Effector CD8-positive, alpha-beta T cell (primary cell): ENCODE results near the gene ABCC6.
"Not testable (repeated sequence)": the region's sequence is repeated elsewhere in the genome, so short reads cannot be mapped to it uniquely, and the experiment has no call there.

Experiments used
- DNase-seq: peaks from one replicate; lab custom pipeline; 2025; lab: John Stamatoyannopoulos, UW

The ABCC6 gene

DNA sequence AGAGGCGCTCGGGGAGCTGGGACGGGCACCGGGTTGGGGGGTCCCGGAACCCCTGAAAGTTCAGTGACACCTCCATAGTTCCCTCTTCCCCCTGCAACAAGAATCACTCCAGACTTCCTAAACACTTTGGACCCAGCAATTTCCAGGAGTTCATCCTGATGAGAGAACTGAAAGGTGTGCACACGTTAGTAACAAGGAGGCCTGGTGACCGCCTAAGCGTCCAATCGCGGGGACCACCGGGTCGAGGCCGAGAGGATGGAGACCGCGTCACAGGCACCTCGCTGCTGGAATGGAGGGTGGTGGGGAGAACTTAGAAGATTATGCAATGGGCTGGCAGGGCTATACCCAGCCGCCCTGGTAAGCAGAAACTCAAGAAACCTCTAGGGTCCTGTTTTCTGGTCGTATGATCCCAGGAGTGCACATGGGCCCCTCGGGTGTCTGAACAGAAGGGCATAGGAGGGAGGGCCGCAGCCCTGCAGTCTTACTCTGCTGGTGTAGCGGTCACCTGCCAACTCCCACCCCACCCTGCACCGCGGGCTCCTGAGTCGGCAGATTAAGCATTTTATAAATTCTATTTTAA, 458 bp upstream of the ABCC6 start:
- not testable (repeated sequence) for DNase-seq

- DNase-seq = not testable (repeated sequence)
These were observed 1.9 kb downstream of the ABCC6 start for GRCh38 chr16:16221382-16221781.

DNA sequence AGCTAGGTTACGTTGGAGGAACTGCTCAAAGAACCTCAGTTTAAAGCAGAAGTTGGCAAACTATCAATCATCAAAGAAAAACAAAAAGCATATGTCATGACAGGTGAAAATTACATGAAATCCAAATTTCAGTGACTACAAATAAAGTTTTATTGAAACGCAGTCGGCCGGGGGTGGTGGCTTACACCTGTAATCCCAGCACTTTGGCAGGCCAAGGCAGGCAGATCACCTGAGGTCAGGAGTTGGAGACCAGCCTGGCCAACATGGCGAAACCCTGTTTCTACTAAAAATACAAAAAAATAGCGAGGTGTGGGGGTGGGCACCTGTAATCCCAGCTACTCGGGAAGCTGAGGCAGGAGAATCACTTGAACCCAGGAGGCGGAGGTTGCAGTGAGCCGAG, 2.8 kb downstream of the ABCC6 start:
- not testable (repeated sequence) for DNase-seq

DNA sequence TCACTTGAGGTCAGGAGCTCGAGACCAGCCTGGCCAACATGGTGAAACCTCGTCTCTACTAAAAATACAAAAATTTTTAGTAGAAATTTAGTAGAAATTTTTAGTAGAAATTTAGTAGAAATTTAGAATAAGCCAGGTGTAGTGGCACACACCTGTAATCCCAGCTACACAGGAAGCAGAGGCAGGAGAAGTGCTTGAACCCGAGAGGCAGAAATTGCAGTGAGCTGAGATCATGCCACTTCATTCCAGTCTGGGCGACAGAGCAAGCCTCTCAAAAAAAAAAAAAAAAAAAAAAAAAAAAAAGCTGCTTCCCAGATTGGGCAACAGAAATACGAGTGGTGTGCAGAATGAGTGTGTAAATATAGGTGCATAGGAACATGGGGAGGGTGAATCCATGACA, 4.5 kb downstream of the ABCC6 start:
- not testable (repeated sequence) for DNase-seq

GRCh38 chr16:16218349-16218748, 4.9 kb downstream of the ABCC6 start:
- DNase-seq = not testable (repeated sequence)

- not testable (repeated sequence) for DNase-seq
These were observed 9.4 kb downstream of the ABCC6 start for GRCh38 chr16:16213863-16214293.

- DNase-seq = not testable (repeated sequence)
These were observed 11.9 kb downstream of the ABCC6 start for GRCh38 chr16:16211404-16211803.

- not testable (repeated sequence) for DNase-seq
These were observed 14.8 kb downstream of the ABCC6 start for GRCh38 chr16:16208461-16208860.

GRCh38 chr16:16207787-16208334, 15.4 kb downstream of the ABCC6 start:
- DNase-seq = not testable (repeated sequence)

GRCh38 chr16:16207097-16207786, 16.1 kb downstream of the ABCC6 start:
- not testable (repeated sequence) for DNase-seq

- DNase-seq = not testable (repeated sequence)
These were observed 17.4 kb downstream of the ABCC6 start for GRCh38 chr16:16205864-16206263.

- not testable (repeated sequence) for DNase-seq
These were observed 18.7 kb downstream of the ABCC6 start for GRCh38 chr16:16204552-16204951.

- not testable (repeated sequence) for DNase-seq
These were observed 19.8 kb downstream of the ABCC6 start for GRCh38 chr16:16203494-16203893.

GRCh38 chr16:16202400-16203143, 20.7 kb downstream of the ABCC6 start:
- DNase-seq = not testable (repeated sequence)

DNA sequence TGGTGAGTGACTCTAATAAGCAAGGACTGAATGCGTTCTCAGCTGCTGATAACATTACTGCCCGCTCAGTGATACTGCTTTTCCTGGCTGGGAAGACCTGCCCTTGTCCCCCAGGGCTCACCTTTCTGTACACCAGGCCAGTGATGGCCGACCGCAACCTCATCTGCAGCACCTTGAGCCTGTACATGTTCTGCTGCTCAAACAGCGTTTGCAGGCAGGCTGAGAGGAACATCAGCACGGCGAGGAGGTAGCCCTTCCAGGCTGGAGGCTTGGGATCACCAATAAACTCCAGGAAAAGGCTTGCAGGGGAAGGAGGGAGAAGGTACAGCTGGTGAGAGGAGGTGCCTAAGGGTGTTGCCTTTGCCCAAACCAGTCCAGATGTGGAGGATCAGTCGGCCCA, 21.4 kb downstream of the ABCC6 start:
- DNase-seq = not testable (repeated sequence)

DNA sequence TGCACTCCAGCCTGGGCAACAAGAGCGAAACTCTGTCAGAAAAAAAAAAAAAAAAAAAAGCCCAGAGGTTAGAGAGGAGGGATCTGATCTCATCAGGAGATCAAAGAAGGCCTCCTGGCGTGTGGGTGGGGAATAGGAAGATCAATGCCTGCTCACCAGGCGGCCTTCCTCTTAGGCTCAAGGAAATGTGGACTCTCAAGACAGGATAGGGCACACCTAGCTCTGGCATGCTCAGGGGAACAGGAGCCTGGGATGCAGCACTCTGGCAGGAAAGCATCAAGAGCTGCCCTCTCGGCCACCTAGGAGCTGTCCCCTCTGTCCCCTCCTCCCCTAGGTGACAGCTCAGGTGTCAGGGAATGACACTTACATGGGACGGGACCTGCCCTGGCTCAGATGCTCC, 22.9 kb downstream of the ABCC6 start:
- DNase-seq = not testable (repeated sequence)

DNA sequence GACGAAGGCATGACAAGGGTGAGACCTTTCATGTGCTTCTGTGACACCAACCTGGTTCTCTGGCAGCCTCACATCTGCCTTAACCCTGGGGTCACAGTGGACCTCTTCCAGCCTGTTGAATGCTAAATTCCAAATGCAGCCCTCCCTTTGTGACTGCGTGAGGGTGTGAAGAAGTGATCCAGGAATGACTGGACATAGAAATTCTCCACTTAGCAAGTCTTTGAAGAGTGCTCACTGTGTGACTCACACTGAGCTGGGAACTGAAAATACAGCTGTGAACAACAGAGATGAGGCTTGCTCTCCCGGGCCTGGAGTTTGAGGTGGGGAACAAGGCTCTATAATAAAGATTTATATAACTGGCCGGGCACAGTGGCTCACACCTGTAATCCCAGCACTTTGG, 23.9 kb downstream of the ABCC6 start:
- not testable (repeated sequence) for DNase-seq

- no peak for DNase-seq
These were observed 25.3 kb downstream of the ABCC6 start for GRCh38 chr16:16197966-16198365.

GRCh38 chr16:16197331-16197730, 26.0 kb downstream of the ABCC6 start:
- no peak for DNase-seq

DNA sequence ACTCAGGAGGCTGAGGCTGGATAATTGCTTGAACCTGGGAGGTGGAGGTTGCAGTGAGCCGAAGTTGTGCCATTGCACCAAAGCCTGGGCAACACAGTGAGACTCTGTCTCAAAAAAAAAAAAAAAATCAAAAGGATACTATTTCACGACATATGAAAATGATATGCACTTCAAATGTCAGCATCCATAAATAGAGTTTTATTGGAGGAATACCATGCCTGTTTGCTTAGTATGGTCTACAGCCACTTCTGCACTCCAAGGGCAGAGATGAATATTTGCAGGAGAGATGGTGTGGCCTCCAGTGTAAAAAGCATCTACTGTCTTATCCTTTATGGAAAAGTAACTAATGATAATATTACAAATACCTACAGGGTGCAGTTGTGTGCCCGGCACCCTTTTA, 27.2 kb downstream of the ABCC6 start:
- DNase-seq = no peak

- DNase-seq = no peak
These were observed 31.7 kb downstream of the ABCC6 start for GRCh38 chr16:16191493-16192167.

GRCh38 chr16:16190966-16191365, 32.3 kb downstream of the ABCC6 start:
- DNase-seq = not testable (repeated sequence)
